Panc1 (cell line): ENCODE data around the gene ATXN7. TPM values are rescaled to one million over a fixed set of nuclear protein-coding genes. Genes with fewer than 3 reads are reported as not detected.

Source experiments
- ATAC-seq: fragments of 200-7000 bp; cut with Tn5 transposase; 2 replicates; pipeline ENCODE4 v1.9.1; 2020; ENCODE audit warnings: mild to moderate bottlenecking, moderate library complexity
- BruUV-seq: library from RNA; stranded (reverse); fragments of 400-500 nt; replicated peaks from 2 replicates; lab custom pipeline; 2021; lab: Mats Ljungman, UMichigan
- CTCF ChIA-PET: fragments of 300-600 bp; sonication (Branson Sonifier 250); formaldehyde crosslinking; loops from one replicate; lab custom pipeline; 2022; ENCODE audit warnings: antibody characterized with exemption; lab: Charles Lee
- POLR2A ChIA-PET: fragments of 300-600 bp; sonication (Branson Sonifier 250); formaldehyde crosslinking; loops from one replicate; lab custom pipeline; 2022; ENCODE audit warnings: antibody characterized with exemption; lab: Charles Lee
- DNase-seq: peaks from one replicate; pipeline ENCODE4 v3.0.0-alpha.2; 2010; ENCODE audit warnings: low read depth, low spot score
- H3K27ac ChIP-seq: 2 replicates; pipeline ENCODE4 v1.5.1; 2011; ENCODE audit warnings: mild to moderate bottlenecking, low read length, inconsistent platforms
- H3K27me3 ChIP-seq: fragments of 200-500 bp; sonication (Bioruptor generic); 2 replicates; pipeline ENCODE4 v1.6.0; 2014; ENCODE audit warnings: low read length, inconsistent platforms; ENCODE audit not compliant: control insufficient read depth, insufficient read depth
- H3K36me3 ChIP-seq: fragments of 200-500 bp; sonication (Bioruptor generic); 2 replicates; pipeline ENCODE4 v1.5.1; 2014; ENCODE audit warnings: inconsistent platforms, mild to moderate bottlenecking, low read length, moderate library complexity; ENCODE audit not compliant: control insufficient read depth, insufficient read depth
- H3K4me1 ChIP-seq: 2 replicates; pipeline ENCODE4 v1.5.1; 2011; ENCODE audit warnings: inconsistent platforms, mild to moderate bottlenecking, low read length, moderate library complexity; ENCODE audit not compliant: control insufficient read depth, insufficient read depth
- H3K4me3 ChIP-seq, 2 experiments: 2 replicates each; pipeline ENCODE4 v1.5.1; 2011 to 2012; ENCODE audit warnings: low read depth in 2 of 2, low read length in 2 of 2, mild to moderate bottlenecking in 2 of 2, inconsistent platforms in 1 of 2, moderate library complexity in 1 of 2
- H3K9me3 ChIP-seq: fragments of 200-500 bp; sonication (Bioruptor generic); 2 replicates; pipeline ENCODE4 v1.5.1; 2014; ENCODE audit warnings: low read depth, mild to moderate bottlenecking, inconsistent platforms, low read length, moderate library complexity; ENCODE audit not compliant: control insufficient read depth, insufficient read depth
- POLR2AphosphoS5 ChIP-seq: IDR thresholded peaks from 2 replicates; pipeline ENCODE4 v1.6.1; 2012; ENCODE audit warnings: mild to moderate bottlenecking, low read depth, low read length, moderate library complexity
- SIN3A ChIP-seq: IDR thresholded peaks from 2 replicates; pipeline ENCODE4 v1.6.1; 2012; ENCODE audit warnings: low read depth, mild to moderate bottlenecking, low read length, moderate library complexity, borderline replicate concordance; ENCODE audit not compliant: insufficient read depth
- TCF7L2 ChIP-seq: IDR thresholded peaks from 2 replicates; pipeline ENCODE4 v1.6.1; 2011; ENCODE audit warnings: mild to moderate bottlenecking, low read depth, low read length, inconsistent platforms
- in situ Hi-C: cut with HindIII; loops from 2 replicates; pipeline ENCODE4 v1.10.0; 2016; ENCODE audit warnings: low sequenced_read_pairs, low pct_unique_long_range_greater_than_20kb
- intact Hi-C: fragments of 100-400 bp; cut with micrococcal nuclease; formaldehyde crosslinking; loops from one replicate; pipeline ENCODE4 v1.10.0; 2022; ENCODE audit not compliant: unreplicated experiment
- total RNA-seq: library from RNA; stranded (reverse); gene quantifications from one replicate; pipeline ENCODE4 v1.2.1, GENCODE V29; 2021; ENCODE audit not compliant: unreplicated experiment
- TF ChIP-seq, protein P1 (sequence below): fragments of 450-650 bp; IDR thresholded peaks from 2 replicates; pipeline ENCODE4 v1.5.1; 2017; ENCODE audit warnings: mild to moderate bottlenecking
- TF ChIP-seq, protein P2 (sequence below), 2 experiments: IDR thresholded peaks; 2 replicates each; pipeline ENCODE4 v1.6.1; 2011 to 2012; ENCODE audit warnings: low read depth in 2 of 2, control low read depth in 1 of 2, low read length in 1 of 2, mild to moderate bottlenecking in 1 of 2, moderate library complexity in 1 of 2; ENCODE audit not compliant: insufficient read depth in 1 of 2

ATXN7 gene
- total RNA-seq, 1 experiment from 2014 or later = 17.3 TPM

DNA sequence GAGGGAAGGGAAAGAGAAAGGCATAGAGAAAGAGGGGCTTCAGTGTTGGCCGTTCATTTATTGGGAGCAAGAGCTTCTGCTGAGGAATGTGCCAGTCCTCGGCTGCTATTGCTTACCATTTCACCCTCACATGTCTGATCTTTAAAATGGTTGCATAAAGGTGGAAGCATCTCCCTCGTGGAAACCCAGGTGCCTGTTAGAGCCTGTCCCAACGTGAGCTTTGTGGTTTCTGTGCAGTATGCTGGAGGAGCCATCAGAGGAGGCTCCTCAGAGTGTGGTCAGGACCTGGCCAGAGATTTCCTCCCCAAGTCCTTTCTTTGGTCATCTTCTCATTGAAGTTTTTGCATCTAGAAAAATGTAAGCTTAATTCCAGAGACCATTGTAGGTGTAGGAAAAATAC, 125.3 kb downstream of the ATXN7 start:
- ATAC-seq (no peak), DNase-seq (no peak)
- in situ Hi-C loops = no loop called here

DNA sequence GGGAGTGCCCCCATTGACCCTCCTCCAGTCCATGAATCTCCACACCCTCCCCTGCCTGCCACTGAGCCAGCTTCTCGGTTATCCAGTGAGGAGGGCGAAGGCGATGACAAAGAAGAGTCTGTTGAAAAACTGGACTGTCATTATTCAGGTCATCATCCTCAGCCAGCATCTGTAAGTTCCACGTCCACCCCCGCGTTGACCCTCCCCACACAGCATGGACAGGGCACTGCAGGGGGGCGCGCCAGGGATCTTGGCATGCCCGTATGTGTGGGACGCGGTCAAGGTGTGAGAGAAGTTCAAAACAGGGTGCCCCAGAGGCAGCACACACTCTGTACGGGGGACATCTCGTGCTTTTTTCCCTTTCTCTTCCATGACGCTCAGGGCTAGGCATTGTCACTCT, 126.5 kb downstream of the ATXN7 start:
- no peaks in the 10 kb centered on the region for H3K27me3 ChIP-seq
- TF ChIP-seq, protein P1, sequence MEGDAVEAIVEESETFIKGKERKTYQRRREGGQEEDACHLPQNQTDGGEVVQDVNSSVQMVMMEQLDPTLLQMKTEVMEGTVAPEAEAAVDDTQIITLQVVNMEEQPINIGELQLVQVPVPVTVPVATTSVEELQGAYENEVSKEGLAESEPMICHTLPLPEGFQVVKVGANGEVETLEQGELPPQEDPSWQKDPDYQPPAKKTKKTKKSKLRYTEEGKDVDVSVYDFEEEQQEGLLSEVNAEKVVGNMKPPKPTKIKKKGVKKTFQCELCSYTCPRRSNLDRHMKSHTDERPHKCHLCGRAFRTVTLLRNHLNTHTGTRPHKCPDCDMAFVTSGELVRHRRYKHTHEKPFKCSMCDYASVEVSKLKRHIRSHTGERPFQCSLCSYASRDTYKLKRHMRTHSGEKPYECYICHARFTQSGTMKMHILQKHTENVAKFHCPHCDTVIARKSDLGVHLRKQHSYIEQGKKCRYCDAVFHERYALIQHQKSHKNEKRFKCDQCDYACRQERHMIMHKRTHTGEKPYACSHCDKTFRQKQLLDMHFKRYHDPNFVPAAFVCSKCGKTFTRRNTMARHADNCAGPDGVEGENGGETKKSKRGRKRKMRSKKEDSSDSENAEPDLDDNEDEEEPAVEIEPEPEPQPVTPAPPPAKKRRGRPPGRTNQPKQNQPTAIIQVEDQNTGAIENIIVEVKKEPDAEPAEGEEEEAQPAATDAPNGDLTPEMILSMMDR = no peak
- TF ChIP-seq POLR2AphosphoS5 = no peak
- TF ChIP-seq SIN3A = no peak
- TF ChIP-seq, protein P2, sequence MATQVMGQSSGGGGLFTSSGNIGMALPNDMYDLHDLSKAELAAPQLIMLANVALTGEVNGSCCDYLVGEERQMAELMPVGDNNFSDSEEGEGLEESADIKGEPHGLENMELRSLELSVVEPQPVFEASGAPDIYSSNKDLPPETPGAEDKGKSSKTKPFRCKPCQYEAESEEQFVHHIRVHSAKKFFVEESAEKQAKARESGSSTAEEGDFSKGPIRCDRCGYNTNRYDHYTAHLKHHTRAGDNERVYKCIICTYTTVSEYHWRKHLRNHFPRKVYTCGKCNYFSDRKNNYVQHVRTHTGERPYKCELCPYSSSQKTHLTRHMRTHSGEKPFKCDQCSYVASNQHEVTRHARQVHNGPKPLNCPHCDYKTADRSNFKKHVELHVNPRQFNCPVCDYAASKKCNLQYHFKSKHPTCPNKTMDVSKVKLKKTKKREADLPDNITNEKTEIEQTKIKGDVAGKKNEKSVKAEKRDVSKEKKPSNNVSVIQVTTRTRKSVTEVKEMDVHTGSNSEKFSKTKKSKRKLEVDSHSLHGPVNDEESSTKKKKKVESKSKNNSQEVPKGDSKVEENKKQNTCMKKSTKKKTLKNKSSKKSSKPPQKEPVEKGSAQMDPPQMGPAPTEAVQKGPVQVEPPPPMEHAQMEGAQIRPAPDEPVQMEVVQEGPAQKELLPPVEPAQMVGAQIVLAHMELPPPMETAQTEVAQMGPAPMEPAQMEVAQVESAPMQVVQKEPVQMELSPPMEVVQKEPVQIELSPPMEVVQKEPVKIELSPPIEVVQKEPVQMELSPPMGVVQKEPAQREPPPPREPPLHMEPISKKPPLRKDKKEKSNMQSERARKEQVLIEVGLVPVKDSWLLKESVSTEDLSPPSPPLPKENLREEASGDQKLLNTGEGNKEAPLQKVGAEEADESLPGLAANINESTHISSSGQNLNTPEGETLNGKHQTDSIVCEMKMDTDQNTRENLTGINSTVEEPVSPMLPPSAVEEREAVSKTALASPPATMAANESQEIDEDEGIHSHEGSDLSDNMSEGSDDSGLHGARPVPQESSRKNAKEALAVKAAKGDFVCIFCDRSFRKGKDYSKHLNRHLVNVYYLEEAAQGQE (IDR thresholded peaks at IDR 0.05; ENCODE audit: insufficient read depth in 1 of 2, low read depth in 2 of 2, low read length in 1 of 2) = no peak
- no peak for TF ChIP-seq TCF7L2
- H3K4me1 ChIP-seq = no peaks in the 10 kb centered on the region
- BruUV-seq = no TSS peak
- CTCF ChIA-PET = no interaction called here
- H3K4me3 ChIP-seq = no peak overlapping the region
- H3K27ac ChIP-seq = no peak overlapping the region
- POLR2A ChIA-PET = no interaction called here
- in situ Hi-C loops (no loop called here), intact Hi-C loops (no loop called here)
- H3K9me3 ChIP-seq = no peaks in the 10 kb centered on the region
- ATAC-seq (no peak), DNase-seq (no peak)
- peaks cover 13% of the 10 kb centered on the region for H3K36me3 ChIP-seq

More for the DNA sequence above, 125.3 kb downstream of the ATXN7 start:
- no peaks in the 10 kb centered on the region for H3K4me1 ChIP-seq
- intact Hi-C loops = no loop called here
- no TSS peak for BruUV-seq
- no peak overlapping the region for H3K4me3 ChIP-seq
- H3K27ac ChIP-seq = no peak overlapping the region
- no peaks in the 10 kb centered on the region for H3K9me3 ChIP-seq
- no peak for TF ChIP-seq SIN3A
- ChIA-PET CTCF (no interaction called here), POLR2A (no interaction called here)
- no peaks in the 10 kb centered on the region for H3K27me3 ChIP-seq
- H3K36me3 ChIP-seq = peaks cover 9% of the 10 kb centered on the region

DNA sequence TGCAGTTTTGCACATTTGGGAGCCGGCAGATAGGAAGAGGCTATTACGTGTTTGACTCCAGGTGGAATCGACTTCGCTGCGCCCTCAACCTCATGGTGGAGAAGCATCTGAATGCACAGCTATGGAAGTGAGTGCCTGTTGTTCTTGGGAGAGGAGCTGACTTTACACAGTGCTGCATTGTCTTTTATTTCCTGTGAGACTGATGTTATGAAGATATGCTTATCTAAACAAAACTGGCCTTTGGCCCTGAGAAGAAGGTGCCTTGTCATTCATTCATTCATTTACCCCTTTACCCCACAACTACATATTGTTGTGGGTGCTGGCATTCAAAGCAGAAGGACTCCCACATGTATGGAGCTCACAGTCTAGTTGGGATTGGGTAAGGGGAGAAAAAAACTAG, 127.1 kb downstream of the ATXN7 start:
- Histone ChIP-seq H3K36me3 (peaks cover 13% of the 10 kb centered on the region), H3K27ac (no peak overlapping the region), H3K4me1 (no peaks in the 10 kb centered on the region), H3K9me3 (no peaks in the 10 kb centered on the region), H3K4me3 (no peak overlapping the region), H3K27me3 (no peaks in the 10 kb centered on the region)
- ChIA-PET CTCF (no interaction called here), POLR2A (interaction anchor here (0.8 kb wide), 1 partner anchor 16 kb away, joined by 12 read pairs; no protein-coding TSS in a partner anchor)
- TF ChIP-seq SIN3A (no peak), TCF7L2 (no peak), POLR2AphosphoS5 (no peak)
- TF ChIP-seq, protein P2 (IDR thresholded peaks at IDR 0.05; ENCODE audit: insufficient read depth in 1 of 2, low read depth in 2 of 2, low read length in 1 of 2) = no peak
- TF ChIP-seq, protein P1 = no peak
- ATAC-seq = no peak
- intact Hi-C loops (no loop called here), in situ Hi-C loops (no loop called here)
- BruUV-seq = no TSS peak
- DNase-seq = no peak
